HG02938 (cell line): Measurements from ENCODE around the gene GGACT.

Experiments used
- ATAC-seq: cut with Tn5 transposase; IDR thresholded peaks from one replicate; pipeline ENCODE4 v1.9.1; 2021; ENCODE audit warnings: mild to moderate bottlenecking, moderate library complexity; ENCODE audit not compliant: unreplicated experiment

The GGACT gene

DNA sequence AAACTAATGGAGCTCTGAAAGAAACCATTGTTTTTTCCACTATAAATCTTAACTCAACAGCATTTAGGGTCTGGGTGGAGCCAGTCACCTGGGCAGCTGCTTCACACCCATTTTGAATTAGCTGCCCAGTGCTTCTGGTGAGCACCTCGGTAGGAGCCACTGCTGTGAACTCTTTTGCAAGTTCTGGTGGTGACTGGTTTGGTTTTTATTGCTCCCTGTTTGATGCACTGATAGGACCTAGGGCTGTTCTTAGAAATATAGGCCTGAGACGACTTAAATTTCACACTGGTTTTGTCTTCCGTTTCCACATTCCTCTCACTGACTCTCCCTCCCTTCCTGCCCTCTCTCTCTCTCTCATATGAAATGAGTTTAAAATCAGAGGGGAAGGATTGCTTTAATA, 103.9 kb downstream of the GGACT start:
- no peak for ATAC-seq

DNA sequence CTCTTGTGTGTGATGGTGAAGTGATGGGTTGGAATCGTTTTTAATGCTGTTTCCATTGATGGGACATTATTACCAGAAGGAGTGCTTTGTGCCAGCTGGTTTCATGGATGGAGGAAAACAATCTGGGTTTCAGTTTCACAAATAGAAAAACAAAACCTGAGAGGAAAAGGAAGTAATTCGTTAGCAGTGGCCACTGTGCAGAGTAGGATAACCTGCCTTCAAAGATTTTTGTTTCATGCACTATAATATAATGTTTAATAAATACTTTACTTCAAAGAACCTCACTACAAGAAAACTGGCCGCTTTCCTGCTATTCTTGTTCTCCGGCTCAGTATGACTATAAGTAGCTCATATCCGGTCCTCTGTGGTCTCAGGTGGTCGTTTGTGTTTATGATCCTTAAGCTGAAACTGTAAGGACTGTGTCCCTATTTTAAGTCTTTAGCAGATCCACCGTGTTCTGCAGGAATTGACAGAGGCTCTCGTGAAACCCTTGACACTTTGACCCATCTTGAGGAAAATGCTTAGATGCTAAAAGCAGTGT, 104.7 kb downstream of the GGACT start:
- ATAC-seq: no peak

DNA sequence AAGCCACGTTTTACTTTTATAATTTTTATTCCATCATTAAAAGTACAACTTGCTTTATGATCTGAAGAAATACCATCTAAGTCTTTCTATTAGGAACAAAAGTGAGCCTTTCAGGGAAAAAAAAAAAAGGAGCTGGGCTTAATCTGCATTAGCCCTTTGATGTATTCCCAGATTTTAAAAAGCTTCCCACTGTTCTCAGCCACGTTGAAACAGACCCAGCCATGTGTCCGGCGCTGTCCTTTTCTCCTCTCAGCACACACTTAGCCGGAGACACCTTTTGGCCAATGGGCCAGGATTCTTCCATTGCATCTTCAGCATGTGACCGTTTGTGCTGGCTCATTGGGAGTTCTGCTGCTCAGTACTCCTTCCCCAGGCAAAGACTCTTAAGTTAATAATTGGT, 105.5 kb downstream of the GGACT start:
- no peak for ATAC-seq

DNA sequence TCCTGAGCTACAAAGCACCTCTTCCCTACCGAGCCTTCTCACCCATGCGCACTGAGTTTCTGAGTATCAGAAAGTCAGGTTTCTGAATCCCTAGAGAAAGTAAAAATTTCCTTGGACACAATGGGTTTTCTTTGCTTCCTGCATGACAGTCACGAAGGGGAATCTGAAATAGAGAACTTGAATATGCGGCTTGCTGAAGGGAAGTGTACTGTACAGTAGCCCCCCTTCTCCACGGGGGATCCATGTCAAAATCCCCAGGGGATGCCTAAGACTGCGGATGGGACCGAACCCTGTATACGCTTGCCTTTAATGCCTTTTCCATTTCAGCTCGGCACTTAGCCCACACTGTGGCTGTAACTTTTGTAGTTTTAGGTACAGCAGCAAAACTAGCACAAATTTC, 107.9 kb downstream of the GGACT start:
- ATAC-seq: no peak
